ENCODE results near the gene ESR1.
"Not testable (repeated sequence)": the region's sequence is repeated elsewhere in the genome, so short reads cannot be mapped to it uniquely, and the experiment has no call there.

The ESR1 gene

GRCh38 chr6:151963001-151963400, 155.5 kb downstream of the ESR1 start:
- H3K4me3 ChIP-seq (ENCODE audit: low read depth, low read length), result no peak overlapping the region
- no peak overlapping the region for H3K27ac ChIP-seq
- no peaks in the 10 kb centered on the region for H3K36me3 ChIP-seq
- H3K9me3 ChIP-seq (ENCODE audit: severe bottlenecking), result no peaks in the 10 kb centered on the region
- no peaks in the 10 kb centered on the region for H3K27me3 ChIP-seq (ENCODE audit: insufficient read depth, low read depth, severe bottlenecking)
- DNase-seq, result no peak
- no peak for TF ChIP-seq CTCF (IDR thresholded peaks at IDR 0.05; ENCODE audit: low read depth, low read length)

DNA sequence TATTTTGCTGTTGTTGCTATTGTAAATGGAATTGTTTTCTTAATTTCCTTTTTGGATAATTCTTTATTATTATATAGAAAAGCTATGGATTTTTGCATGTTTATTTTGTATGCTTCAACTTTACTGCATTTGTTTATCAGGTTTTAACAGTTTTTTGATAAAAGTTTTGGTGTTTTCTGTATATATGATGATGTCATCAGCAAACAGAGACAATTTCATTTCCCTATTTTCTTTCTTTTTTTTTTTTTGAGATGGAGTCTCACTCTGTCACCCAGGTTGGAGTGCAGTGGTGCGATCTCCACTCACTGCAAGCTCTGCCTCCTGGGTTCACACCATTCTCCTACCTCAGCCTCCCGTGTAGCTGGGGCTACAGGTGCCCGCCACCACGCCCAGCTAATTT, 156.9 kb downstream of the ESR1 start:
- not testable (repeated sequence) for H3K27ac ChIP-seq; H3K4me3 ChIP-seq (ENCODE audit: low read depth, low read length); H3K9me3 ChIP-seq (ENCODE audit: severe bottlenecking); H3K27me3 ChIP-seq (ENCODE audit: insufficient read depth, low read depth, severe bottlenecking); H3K36me3 ChIP-seq; DNase-seq

DNA sequence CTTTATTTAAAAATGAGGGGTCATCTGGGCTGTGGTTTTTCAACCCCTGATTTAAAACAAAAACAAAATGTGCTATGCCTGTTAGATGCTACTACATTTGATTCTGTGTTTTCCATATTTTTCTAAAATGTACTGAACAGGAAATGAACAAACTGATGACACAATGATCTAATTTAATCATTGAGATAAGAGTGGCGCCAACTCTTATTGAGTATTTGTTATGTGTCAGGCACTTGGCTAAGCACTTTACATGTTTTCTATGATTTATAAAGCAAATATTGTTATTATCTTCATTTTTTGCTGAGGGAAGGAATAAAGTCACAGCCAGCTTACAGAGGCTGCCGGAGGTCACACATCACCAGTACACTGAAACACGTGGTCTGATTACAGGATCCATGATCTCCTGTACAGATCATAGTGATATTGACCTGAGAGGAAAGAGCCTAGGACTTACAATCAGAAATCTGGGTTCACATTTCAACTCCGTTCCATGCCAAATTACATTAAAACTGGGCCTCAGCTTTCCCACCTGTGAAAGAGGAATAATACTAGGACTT, 166.7 kb downstream of the ESR1 start:
- DNase-seq, result no peak
- no peak for TF ChIP-seq CTCF (IDR thresholded peaks at IDR 0.05; ENCODE audit: low read depth, low read length)
- H3K36me3 ChIP-seq, result no peaks in the 10 kb centered on the region
- H3K27ac ChIP-seq, result no peak overlapping the region
- no peaks in the 10 kb centered on the region for H3K9me3 ChIP-seq (ENCODE audit: severe bottlenecking)
- H3K27me3 ChIP-seq (ENCODE audit: insufficient read depth, low read depth, severe bottlenecking), result no peaks in the 10 kb centered on the region
- no peak overlapping the region for H3K4me3 ChIP-seq (ENCODE audit: low read depth, low read length)

- Histone ChIP-seq H3K9me3 (ENCODE audit: severe bottlenecking) (no peaks in the 10 kb centered on the region), H3K27ac (no peak overlapping the region), H3K4me3 (ENCODE audit: low read depth, low read length) (no peak overlapping the region), H3K27me3 (ENCODE audit: insufficient read depth, low read depth, severe bottlenecking) (no peaks in the 10 kb centered on the region), H3K36me3 (no peaks in the 10 kb centered on the region)
- DNase-seq, result no peak
- no peak for TF ChIP-seq CTCF (IDR thresholded peaks at IDR 0.05; ENCODE audit: low read depth, low read length)
These were observed 168.3 kb downstream of the ESR1 start for GRCh38 chr6:151975795-151976194.

DNA sequence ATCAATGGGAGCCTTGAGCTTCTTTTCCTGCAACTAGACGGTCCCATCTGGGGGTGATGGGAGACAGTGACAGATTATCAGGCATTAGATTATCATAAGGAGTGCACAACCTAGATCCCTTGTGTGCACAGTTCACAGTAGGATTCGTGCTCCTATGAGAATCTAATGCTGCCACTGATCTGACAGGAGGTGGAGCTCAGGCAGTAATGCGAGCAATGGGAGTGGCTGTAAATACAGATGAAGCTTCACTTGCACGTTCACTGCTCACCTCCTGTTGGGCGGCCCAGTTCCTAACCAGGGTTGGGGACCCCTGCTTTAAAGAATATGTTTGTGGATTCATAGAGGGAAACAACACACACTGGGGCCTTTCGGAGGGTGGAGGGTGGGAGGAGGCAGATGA, 180.7 kb downstream of the ESR1 start:
- peak; percentile 64 for DNase-seq
- not testable (repeated sequence) for H3K27me3 ChIP-seq (ENCODE audit: insufficient read depth, low read depth, severe bottlenecking); H3K27ac ChIP-seq; H3K9me3 ChIP-seq (ENCODE audit: severe bottlenecking); H3K36me3 ChIP-seq; H3K4me3 ChIP-seq (ENCODE audit: low read depth, low read length)

- Histone ChIP-seq H3K4me3 (ENCODE audit: low read depth, low read length) (no peak overlapping the region), H3K27ac (no peak overlapping the region), H3K27me3 (ENCODE audit: insufficient read depth, low read depth, severe bottlenecking) (no peaks in the 10 kb centered on the region), H3K9me3 (ENCODE audit: severe bottlenecking) (no peaks in the 10 kb centered on the region), H3K36me3 (no peaks in the 10 kb centered on the region)
- TF ChIP-seq CTCF (IDR thresholded peaks at IDR 0.05; ENCODE audit: low read depth, low read length), result no peak
- no peak for DNase-seq
These were observed 184.6 kb downstream of the ESR1 start for GRCh38 chr6:151992091-151992490.

GRCh38 chr6:151993364-151993763, 185.9 kb downstream of the ESR1 start:
- no peaks in the 10 kb centered on the region for H3K9me3 ChIP-seq (ENCODE audit: severe bottlenecking)
- H3K4me3 ChIP-seq (ENCODE audit: low read depth, low read length), result no peak overlapping the region
- DNase-seq, result no peak
- H3K27me3 ChIP-seq (ENCODE audit: insufficient read depth, low read depth, severe bottlenecking), result no peaks in the 10 kb centered on the region
- no peaks in the 10 kb centered on the region for H3K36me3 ChIP-seq
- H3K27ac ChIP-seq, result no peak overlapping the region
- TF ChIP-seq CTCF (IDR thresholded peaks at IDR 0.05; ENCODE audit: low read depth, low read length), result no peak

Measured in WERI-Rb-1 (cell line).